Stimulated activated CD8-positive, alpha-beta memory T cell treated with anti-CD3 and anti-CD28 coated beads, Interleukin-4, amount 100 ng/mL, for 4 hours (primary cell): ENCODE data around the gene DUSP10.

Experiments used
- DNase-seq, 2 donors: peaks; one replicate each; pipeline ENCODE4 v3.0.0-alpha.2; 2020; ENCODE audit warnings: low read depth in 2 of 2, low spot score in 1 of 2

The DUSP10 gene

DNA sequence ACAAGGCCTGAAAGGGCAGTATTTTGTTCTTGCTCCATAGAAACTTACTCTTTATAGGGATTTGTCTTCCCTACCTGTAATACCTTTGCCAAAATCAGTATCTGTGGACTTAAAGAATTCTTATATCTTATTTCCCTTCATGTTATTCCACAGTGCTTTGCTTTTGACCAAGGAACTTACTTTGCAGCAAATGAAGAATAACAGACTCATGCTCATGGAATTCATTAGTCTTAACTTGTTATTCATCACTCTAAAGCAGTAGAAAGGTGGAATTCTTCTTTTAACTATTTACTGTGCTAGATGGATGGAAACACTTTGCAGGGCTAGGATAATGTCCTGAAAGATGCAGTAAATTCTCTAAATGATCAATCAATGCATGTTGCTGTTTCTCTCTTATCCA, 45.9 kb downstream of the DUSP10 start:
- no peak for DNase-seq

- no peak for DNase-seq
Measured at GRCh38 chr1:221695301-221695700, 46.6 kb downstream of the DUSP10 start.

DNA sequence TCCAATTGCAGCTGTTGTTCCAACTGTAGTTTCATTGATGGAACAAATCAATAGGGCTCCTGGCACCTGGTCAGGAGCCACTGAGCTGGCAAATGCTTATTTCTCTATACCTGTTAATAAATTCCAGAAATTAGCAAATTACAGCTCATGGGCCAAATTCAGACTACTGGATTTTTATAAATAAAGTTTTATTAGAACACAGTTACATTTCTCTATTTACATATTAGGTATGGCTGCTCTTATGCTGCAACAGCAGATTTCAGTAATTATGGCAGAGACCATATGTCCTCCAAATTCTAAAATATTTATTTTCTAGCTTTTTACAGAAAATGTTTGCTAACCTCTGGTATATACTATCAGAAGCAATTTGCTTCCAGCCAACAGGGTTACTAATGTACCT, 47.8 kb downstream of the DUSP10 start:
- no peak for DNase-seq

DNA sequence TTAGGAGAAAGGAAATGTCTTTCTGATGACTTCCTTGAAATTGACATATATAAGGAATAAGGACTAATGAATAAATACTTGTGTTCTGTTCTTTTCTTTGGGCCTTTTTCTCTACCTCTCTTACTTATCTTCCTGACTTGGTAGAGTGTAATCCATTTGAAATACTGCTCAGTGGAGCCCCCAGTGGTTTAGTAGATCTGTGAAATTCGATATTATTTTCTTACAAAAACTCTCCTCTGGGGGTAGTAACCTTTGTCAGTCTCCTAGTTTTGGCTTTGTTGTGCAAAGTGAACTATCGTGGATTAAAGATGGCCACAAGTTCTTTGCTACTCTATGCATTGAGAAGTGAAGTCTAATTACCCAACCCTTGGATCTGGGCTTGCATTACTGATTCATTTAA, 48.8 kb downstream of the DUSP10 start:
- DNase-seq = no peak

DNA sequence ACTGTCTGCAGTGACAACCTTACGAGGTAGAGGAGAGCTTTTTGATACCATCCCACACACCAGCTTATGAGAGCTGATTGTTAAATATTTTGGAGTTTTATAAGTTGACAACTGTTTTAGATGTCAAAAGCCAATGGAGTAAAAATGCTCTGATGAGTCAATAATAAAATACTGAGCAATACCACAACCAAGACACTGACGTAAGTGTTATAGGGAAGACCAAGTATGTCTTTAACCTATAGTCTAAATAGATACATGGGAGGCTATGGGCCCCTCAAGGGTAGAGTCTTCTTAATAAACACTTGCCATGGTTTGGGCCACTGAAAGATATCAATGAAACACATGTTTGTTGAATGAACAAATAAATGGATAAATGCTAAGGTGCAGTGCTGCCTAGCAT, 49.2 kb downstream of the DUSP10 start:
- no peak for DNase-seq

DNA sequence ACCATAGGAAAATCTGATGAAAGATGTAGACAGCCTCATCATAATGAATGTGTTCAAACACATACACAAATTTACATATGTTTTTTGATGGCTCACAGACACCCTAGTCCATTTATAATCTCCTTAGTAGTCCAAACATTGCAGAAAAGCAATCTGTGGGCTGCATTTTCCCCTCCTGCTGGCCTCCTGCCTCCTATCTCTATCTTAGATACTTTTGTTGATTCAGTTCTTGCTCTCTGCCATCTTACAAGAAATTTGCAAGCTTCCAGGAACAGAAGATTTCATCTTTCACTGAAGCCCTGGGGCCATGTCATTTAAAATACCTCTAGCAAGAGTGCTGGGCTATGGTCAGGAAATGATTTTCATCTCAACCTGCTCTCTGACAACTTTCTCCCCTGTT, 50.6 kb downstream of the DUSP10 start:
- no peak for DNase-seq

GRCh38 chr1:221690858-221691257, 51.0 kb downstream of the DUSP10 start:
- DNase-seq = no peak

DNA sequence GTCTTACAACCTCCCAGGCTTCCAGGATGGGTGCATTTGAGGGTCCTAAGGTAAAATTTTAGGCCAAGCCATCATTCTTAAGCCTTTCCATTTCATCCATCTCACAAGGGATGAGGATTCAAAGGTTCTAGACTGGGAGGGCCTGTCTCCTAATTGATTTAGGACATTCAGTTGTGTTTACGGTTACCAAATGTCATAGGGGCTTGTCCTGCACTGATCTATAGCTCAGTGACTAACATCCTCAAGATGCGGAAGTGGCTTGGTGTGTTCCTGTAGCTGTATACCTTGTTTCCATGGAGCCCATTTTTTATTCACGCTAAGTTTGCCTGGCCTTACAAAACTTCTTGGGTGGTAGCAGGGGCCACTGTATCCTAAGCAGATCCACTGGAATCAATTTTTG, 52.8 kb downstream of the DUSP10 start:
- no peak for DNase-seq

GRCh38 chr1:221688488-221688843, 53.4 kb downstream of the DUSP10 start:
- DNase-seq = no peak

DNA sequence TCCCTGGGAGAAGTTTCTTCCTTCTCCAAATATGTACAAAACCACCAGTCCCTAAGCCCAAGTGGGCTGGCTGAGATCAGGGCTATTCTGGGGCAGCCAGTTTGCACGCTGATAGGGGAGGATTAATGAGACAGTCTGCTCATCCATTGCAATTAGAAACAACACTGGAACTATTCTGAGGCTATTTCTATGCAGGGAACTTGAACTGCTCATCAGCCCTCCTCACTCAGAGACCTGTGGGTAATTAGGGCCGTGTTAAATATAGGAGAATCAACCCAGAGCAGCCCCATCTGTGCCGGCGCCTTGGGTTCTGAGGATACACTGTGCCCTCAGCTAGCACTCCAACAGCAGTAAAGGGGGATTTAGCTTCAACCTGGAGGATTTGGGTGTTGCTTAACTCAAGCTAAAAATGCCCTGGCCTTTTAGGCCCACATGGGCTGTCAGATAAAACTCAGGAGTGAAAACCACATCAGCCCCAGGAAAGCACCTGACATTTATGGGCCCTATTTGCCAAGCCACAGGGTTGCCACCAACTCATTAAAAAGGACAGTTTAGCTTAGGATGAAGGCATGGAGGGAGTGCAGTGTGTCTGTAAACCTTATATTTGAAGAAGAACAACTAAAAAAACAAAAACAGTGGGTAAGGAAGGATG, 53.9 kb downstream of the DUSP10 start:
- no peak for DNase-seq

- DNase-seq = no peak
Measured at GRCh38 chr1:221683681-221684080, 58.2 kb downstream of the DUSP10 start.

- no peak for DNase-seq
Measured at GRCh38 chr1:221680085-221680484, 61.8 kb downstream of the DUSP10 start.

DNA sequence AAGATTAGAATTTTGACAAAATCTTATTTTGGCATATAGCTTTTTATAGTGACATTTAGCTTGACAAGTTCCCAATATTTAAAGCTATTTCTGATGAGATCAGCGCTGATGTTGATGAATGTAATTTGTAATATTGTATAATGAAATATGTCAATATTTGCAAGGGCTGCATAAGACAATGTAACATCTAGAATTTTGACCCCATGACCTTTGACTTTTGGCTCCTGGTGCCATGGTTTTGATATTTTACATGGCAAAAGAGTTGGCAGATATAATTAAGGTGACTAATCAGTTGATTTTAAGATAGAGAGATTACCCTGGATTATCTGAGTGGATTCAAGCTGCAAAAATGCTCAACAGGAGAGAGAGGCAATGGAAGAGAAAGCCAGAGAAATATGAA, 63.9 kb downstream of the DUSP10 start:
- DNase-seq = no peak

DNA sequence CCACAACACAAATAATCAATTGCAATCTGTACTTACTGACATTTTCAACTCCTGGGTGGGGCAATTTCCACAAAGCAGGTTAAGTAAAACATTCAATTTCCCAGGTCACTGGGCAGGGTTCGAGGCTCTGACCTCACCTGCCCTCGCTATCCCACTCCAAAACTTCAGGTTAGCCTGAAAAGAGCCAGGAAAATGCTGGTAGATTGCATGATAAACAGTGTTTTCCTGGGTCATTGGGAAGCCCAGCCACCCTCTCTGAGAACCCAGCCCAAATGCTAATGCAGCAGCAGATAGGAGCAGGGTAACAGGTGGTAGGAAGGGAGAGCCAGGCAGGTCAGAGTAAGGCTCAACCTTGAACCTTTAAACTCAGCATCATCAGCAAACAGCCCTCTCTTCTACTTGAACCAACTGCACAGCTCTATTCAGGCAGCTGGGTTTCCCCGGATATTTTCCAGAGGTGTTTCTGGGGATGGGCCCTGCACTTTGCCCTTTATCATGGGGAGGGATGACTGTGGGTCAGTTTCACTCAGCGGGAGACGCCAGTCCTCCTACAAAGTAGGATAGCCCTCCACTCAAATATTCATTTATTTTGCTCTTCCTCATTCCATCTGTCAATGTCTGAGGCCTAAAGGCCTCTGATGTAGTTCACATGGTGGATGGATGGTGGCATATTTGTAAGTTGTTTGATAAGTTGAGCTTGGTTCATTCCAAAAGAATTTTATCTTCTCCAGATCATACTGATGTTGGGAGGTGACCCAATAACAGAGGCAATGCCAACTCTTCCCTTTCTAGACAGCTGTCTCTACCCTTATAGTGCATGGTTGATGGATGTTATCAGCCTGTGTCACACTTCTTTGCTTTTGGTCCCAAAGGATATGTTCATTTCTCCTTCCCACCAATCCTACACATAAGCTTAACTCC, 65.7 kb downstream of the DUSP10 start:
- DNase-seq = no peak

GRCh38 chr1:221672965-221673364, 68.9 kb downstream of the DUSP10 start:
- no peak for DNase-seq

DNA sequence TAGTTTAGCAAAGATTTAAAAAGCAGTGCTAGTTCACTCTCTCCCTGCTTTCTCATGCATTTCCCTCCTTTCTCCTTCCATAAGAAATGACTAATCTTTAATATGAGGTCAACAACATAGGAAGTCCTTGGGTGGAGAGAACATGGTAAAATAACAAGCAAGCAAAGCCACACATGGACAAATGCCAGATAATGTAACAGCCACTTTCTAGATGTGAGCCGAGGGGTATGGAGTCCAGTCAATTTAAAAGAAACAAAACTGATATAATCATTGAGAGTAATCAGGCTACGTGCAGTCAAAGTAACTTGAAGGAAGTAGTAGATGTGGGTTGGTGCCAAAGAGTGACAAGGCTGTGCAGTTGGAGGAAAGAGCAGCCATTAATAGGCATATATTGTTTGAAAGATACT, 69.6 kb downstream of the DUSP10 start:
- DNase-seq = no peak

DNA sequence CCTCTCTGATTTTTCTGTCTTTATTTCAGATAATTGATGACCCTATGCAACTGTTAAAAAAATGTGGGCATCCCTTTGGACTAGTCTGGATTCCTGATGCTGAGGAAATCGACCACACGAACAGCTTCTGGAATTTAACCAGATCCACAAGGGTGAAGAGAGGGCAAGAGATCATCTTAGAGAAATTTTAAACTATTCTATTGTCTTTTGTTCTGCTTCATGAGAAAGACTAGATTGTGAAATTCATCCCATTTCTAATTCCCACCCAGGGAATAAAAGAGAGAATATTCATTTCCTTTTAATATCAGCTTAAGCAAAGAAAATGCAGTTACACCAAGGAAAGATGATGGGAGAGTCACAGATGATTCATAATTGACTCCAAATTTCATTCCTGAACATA, 71.8 kb downstream of the DUSP10 start:
- no peak for DNase-seq

GRCh38 chr1:221669441-221669840, 72.4 kb downstream of the DUSP10 start:
- DNase-seq = no peak

DNA sequence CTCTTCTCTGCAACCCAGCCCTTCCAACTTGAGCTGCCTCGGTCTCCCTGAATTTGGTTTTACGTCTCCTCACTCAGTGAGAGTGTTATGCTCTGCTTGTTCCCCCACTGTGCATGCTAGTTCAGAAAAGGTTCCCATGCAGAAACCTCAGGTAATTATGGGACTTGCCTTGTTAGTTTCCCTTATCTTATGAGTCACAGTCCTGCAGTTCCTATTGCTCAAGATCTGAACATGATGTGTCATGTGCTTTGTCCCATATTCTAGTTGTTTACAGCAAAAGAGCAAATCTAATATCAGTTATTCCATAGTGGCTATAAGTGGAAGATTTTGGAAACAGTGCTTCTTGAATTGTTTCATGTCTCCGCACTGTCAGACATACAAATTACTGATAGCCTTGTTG, 74.4 kb downstream of the DUSP10 start:
- no peak for DNase-seq

DNA sequence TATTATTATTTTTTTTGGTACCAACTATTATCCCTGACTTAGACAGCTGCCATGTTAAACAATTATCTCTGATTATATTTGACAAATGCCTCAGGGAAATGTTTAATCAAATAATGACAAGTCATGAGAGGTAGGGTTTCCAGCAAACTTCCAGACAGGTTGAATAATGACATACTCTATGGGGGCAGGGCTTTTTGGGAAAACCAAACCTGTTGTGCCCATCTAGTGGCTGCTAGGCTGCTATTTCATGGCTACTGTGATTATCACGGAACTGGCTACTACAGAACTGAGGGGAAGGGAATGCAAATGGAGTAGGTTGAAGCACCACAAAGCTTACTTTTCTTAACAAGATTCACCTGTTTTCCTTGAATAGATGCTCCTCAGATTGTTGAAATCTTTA, 77.6 kb downstream of the DUSP10 start:
- DNase-seq = no peak

GRCh38 chr1:221663321-221663720, 78.6 kb downstream of the DUSP10 start:
- DNase-seq = no peak

DNA sequence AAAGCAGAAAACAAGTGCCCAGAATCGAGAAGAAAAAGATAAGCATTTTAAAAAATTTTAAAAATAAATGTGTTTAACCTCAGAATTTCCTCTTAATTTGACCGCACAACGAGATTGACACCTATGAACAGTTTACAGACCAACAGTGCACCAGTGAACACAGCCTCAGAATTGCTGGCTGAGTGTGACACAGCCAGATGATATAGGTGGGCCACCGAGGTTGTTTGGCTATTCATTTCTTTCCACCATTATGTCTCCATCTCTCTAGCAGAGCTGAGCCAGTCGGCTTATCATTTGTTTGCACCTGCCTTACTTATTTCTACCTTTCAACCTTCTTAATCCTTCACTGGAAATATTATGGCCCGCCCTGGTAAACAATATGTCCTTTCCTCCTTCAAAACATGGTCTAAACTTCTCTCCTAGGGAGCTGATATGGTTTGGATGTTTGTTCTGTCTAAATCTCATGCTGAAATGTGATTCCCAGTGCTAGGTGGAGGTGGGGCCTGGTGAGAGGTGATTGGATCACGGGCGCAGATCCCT, 86.1 kb downstream of the DUSP10 start:
- DNase-seq = no peak
